ENCODE data around the gene SCIN.
"Not testable (repeated sequence)": the region's sequence is repeated elsewhere in the genome, so short reads cannot be mapped to it uniquely, and the experiment has no call there.

Gene SCIN

DNA sequence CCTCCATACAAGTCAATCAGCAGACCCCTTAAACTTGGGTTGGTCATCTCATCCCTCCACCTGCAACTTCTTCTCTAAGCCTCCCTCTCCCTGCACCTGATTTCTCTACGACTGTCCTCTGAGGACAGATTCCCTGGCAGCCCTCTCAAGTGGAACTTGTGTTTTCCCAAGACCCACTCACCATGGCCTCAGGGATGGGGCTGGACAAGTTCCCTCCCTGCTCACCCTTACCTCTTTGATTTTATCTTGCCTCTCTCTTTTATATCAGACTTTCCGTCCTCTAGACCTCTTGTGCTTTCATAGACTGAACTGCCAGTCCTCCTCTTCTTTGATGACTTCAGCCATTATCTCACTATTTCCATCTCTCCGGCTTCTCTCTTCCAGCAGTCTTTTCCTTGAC is 70.7 kb downstream of the SCIN start:
- no peak overlapping the region for H3K4me3 ChIP-seq (ENCODE audit: low read depth, low read length)
- TF ChIP-seq, protein P1, sequence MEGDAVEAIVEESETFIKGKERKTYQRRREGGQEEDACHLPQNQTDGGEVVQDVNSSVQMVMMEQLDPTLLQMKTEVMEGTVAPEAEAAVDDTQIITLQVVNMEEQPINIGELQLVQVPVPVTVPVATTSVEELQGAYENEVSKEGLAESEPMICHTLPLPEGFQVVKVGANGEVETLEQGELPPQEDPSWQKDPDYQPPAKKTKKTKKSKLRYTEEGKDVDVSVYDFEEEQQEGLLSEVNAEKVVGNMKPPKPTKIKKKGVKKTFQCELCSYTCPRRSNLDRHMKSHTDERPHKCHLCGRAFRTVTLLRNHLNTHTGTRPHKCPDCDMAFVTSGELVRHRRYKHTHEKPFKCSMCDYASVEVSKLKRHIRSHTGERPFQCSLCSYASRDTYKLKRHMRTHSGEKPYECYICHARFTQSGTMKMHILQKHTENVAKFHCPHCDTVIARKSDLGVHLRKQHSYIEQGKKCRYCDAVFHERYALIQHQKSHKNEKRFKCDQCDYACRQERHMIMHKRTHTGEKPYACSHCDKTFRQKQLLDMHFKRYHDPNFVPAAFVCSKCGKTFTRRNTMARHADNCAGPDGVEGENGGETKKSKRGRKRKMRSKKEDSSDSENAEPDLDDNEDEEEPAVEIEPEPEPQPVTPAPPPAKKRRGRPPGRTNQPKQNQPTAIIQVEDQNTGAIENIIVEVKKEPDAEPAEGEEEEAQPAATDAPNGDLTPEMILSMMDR (IDR thresholded peaks at IDR 0.05; ENCODE audit: low read depth, low read length), result no peak

GRCh38 chr7:12642508-12642907 is 72.0 kb downstream of the SCIN start:
- TF ChIP-seq, protein P1 (IDR thresholded peaks at IDR 0.05; ENCODE audit: low read depth, low read length), result no peak
- no peak overlapping the region for H3K4me3 ChIP-seq (ENCODE audit: low read depth, low read length)

GRCh38 chr7:12643001-12643643 is 72.6 kb downstream of the SCIN start:
- TF ChIP-seq, protein P1 (IDR thresholded peaks at IDR 0.05; ENCODE audit: low read depth, low read length), result no peak
- no peak overlapping the region for H3K4me3 ChIP-seq (ENCODE audit: low read depth, low read length)

GRCh38 chr7:12643644-12644043 is 73.1 kb downstream of the SCIN start:
- no peak overlapping the region for H3K4me3 ChIP-seq (ENCODE audit: low read depth, low read length)
- TF ChIP-seq, protein P1 (IDR thresholded peaks at IDR 0.05; ENCODE audit: low read depth, low read length), result no peak

GRCh38 chr7:12645212-12645611 is 74.7 kb downstream of the SCIN start:
- H3K4me3 ChIP-seq (ENCODE audit: low read depth, low read length), result not testable (repeated sequence)

GRCh38 chr7:12646139-12646538 is 75.6 kb downstream of the SCIN start:
- H3K4me3 ChIP-seq (ENCODE audit: low read depth, low read length), result no peak overlapping the region
- TF ChIP-seq, protein P1 (IDR thresholded peaks at IDR 0.05; ENCODE audit: low read depth, low read length), result no peak

GRCh38 chr7:12647364-12648219 is 77.1 kb downstream of the SCIN start:
- TF ChIP-seq, protein P1 (IDR thresholded peaks at IDR 0.05; ENCODE audit: low read depth, low read length), result no peak
- no peak overlapping the region for H3K4me3 ChIP-seq (ENCODE audit: low read depth, low read length)

All from WI38 (cell line).